SK-N-SH (cell line): Measurements from ENCODE around the gene HNRNPA1. TPM values are rescaled to one million over a fixed set of nuclear protein-coding genes. Genes with fewer than 3 reads are reported as not detected.
"Not testable (repeated sequence)": the region's sequence is repeated elsewhere in the genome, so short reads cannot be mapped to it uniquely, and the experiment has no call there.

Experiments
- CTCF ChIA-PET: fragments of 300-600, 350-600 bp; formaldehyde crosslinking; extraction: SDS; loops from one replicate; lab custom pipeline; 2021; lab: Yijun Ruan, JAX
- POLR2A ChIA-PET: fragments of 350-600 bp; sonication (Branson Sonifier 250); formaldehyde crosslinking; extraction: SDS; loops from one replicate; lab custom pipeline; 2020; ENCODE audit warnings: antibody characterized with exemption, inconsistent platforms; lab: Yijun Ruan, JAX
- DNase-seq: peaks from one replicate; pipeline ENCODE4 v3.0.0; 2012
- H2AFZ ChIP-seq: fragments of 200-600 bp; sonication (generic); 2 replicates; pipeline ENCODE4 v1.8.1; 2016; ENCODE audit warnings: antibody characterized with exemption, mild to moderate bottlenecking, low read depth
- H3F3A ChIP-seq: fragments of 200-600 bp; sonication (generic); replicated peaks from 2 replicates; pipeline ENCODE3; 2016; ENCODE audit warnings: antibody characterized with exemption, mild to moderate bottlenecking; ENCODE audit not compliant: insufficient read depth
- H3K27ac ChIP-seq, 2 experiments: fragments of 200-500 bp in 1 of 2; fragments of 200-600 bp in 1 of 2; sonication (Bioruptor generic) in 1 of 2; sonication (generic), shearing (Covaris generic) in 1 of 2; 2 replicates each; pipeline versions ENCODE4 v1.5.1 to v1.6.1; 2014 to 2016; ENCODE audit warnings: low read depth in 2 of 2, inconsistent platforms in 1 of 2, low read length in 1 of 2, mild to moderate bottlenecking in 1 of 2, mixed read lengths in 1 of 2
- H3K27me3 ChIP-seq: fragments of 200-600 bp; sonication (generic), shearing (Covaris generic); 2 replicates; pipeline ENCODE4 v1.6.1; 2016; ENCODE audit warnings: mixed run types; ENCODE audit not compliant: insufficient read depth
- H3K36me3 ChIP-seq, 2 experiments: fragments of 200-500 bp in 1 of 2; fragments of 200-600 bp in 1 of 2; sonication (Bioruptor generic) in 1 of 2; sonication (generic) in 1 of 2; replicated peaks in 1 of 2; 2 replicates each; pipeline versions ENCODE3 to v1.5.1; 2014 to 2016; ENCODE audit warnings: low read length in 1 of 2, mild to moderate bottlenecking in 1 of 2; ENCODE audit not compliant: insufficient read depth in 2 of 2, control insufficient read depth in 1 of 2
- H3K4me1 ChIP-seq, 2 experiments: fragments of 200-500 bp in 1 of 2; fragments of 200-600 bp in 1 of 2; sonication (Bioruptor generic) in 1 of 2; sonication (generic), shearing (Covaris generic) in 1 of 2; 2 replicates each; pipeline versions ENCODE4 v1.5.1 to v1.6.1; 2014 to 2016; ENCODE audit warnings: low read depth in 1 of 2, low read length in 1 of 2, mixed run types in 1 of 2; ENCODE audit not compliant: insufficient read depth in 2 of 2, control insufficient read depth in 1 of 2
- H3K4me2 ChIP-seq: fragments of 200-600 bp; sonication (generic), shearing (Covaris generic); 2 replicates; pipeline ENCODE4 v1.6.1; 2017; ENCODE audit warnings: mixed run types
- H3K4me3 ChIP-seq, 2 experiments: fragments of 200-500 bp in 1 of 2; fragments of 200-600 bp in 1 of 2; sonication (Bioruptor generic) in 1 of 2; sonication (generic), shearing (Covaris generic) in 1 of 2; 2 replicates each; pipeline versions ENCODE4 v1.5.1 to v1.8.1; 2014 to 2016; ENCODE audit warnings: low read depth in 2 of 2, inconsistent platforms in 1 of 2, low read length in 1 of 2, mild to moderate bottlenecking in 1 of 2, mixed read lengths in 1 of 2, moderate library complexity in 1 of 2
- H3K79me2 ChIP-seq: fragments of 200-600 bp; sonication (generic); 2 replicates; pipeline ENCODE4 v1.8.1; 2017; ENCODE audit warnings: mild to moderate bottlenecking; ENCODE audit not compliant: insufficient read depth
- H3K9ac ChIP-seq: fragments of 200-600 bp; sonication (generic); 2 replicates; pipeline ENCODE4 v1.6.1; 2017; ENCODE audit warnings: mixed run types
- H3K9me2 ChIP-seq: fragments of 200-600 bp; sonication (generic); 2 replicates; pipeline ENCODE4 v1.6.1; 2017; ENCODE audit warnings: mixed run types
- H3K9me3 ChIP-seq: fragments of 200-600 bp; sonication (generic); 2 replicates; pipeline ENCODE4 v1.6.1; 2017; ENCODE audit warnings: mixed run types, mild to moderate bottlenecking, moderate library complexity
- H4K20me1 ChIP-seq: fragments of 200-600 bp; sonication (generic); 2 replicates; pipeline ENCODE4 v1.6.1; 2017; ENCODE audit warnings: mild to moderate bottlenecking, mixed run types; ENCODE audit not compliant: insufficient read depth
- CHD2 ChIP-seq: fragments of 150-350 bp; IDR thresholded peaks from 2 replicates; pipeline ENCODE4 v1.6.1; 2018; ENCODE audit warnings: low read length; ENCODE audit not compliant: partially characterized antibody
- EP300 ChIP-seq, 2 experiments: IDR thresholded peaks; 2 replicates each; pipeline versions ENCODE4 v1.4.0 to v1.6.1; 2012; ENCODE audit warnings: borderline replicate concordance in 1 of 2, low read depth in 1 of 2, low read length in 1 of 2
- FOSL2 ChIP-seq: IDR thresholded peaks from 2 replicates; pipeline ENCODE4 v1.4.0; 2012; ENCODE audit warnings: low read depth, mild to moderate bottlenecking, moderate library complexity, borderline replicate concordance
- GATA2 ChIP-seq: sonication (generic); formaldehyde crosslinking; IDR thresholded peaks from 2 replicates; pipeline ENCODE4 v1.5.0; 2020; ENCODE audit warnings: mild to moderate bottlenecking, missing genetic modification reagents
- IRF3 ChIP-seq: fragments of 150-350 bp; IDR thresholded peaks from 2 replicates; pipeline ENCODE4 v1.6.1; 2016; ENCODE audit warnings: mild to moderate bottlenecking, low read depth, low read length
- JUND ChIP-seq: IDR thresholded peaks from 2 replicates; pipeline ENCODE4 v1.4.0; 2012
- MXI1 ChIP-seq: IDR thresholded peaks from 2 replicates; pipeline ENCODE4 v1.6.1; 2012; ENCODE audit warnings: mild to moderate bottlenecking, low read depth, low read length, improper control_type of control experiment
- NFIC ChIP-seq: IDR thresholded peaks from 2 replicates; pipeline ENCODE4 v1.4.0; 2012; ENCODE audit warnings: borderline replicate concordance
- NRF1 ChIP-seq: IDR thresholded peaks from 2 replicates; pipeline ENCODE4 v1.6.1; 2012; ENCODE audit warnings: low read depth, mild to moderate bottlenecking, low read length
- POLR2AphosphoS5 ChIP-seq: IDR thresholded peaks from 2 replicates; pipeline ENCODE4 v1.6.1; 2012; ENCODE audit warnings: low read depth, low read length
- RCOR1 ChIP-seq: fragments of 150-350 bp; IDR thresholded peaks from 2 replicates; pipeline ENCODE4 v1.6.1; 2017; ENCODE audit warnings: antibody characterized with exemption, low read length
- RFX5 ChIP-seq: IDR thresholded peaks from 2 replicates; pipeline ENCODE4 v1.6.1; 2012; ENCODE audit warnings: mild to moderate bottlenecking, improper control_type of control experiment, low read length
- SIN3A ChIP-seq: IDR thresholded peaks from 2 replicates; pipeline ENCODE4 v1.6.1; 2012; ENCODE audit warnings: low read depth, mild to moderate bottlenecking, low read length, moderate library complexity, borderline replicate concordance
- TAF1 ChIP-seq: IDR thresholded peaks from 2 replicates; pipeline ENCODE4 v1.6.1; 2012; ENCODE audit warnings: low read depth, mild to moderate bottlenecking, low read length, moderate library complexity, borderline replicate concordance
- YY1 ChIP-seq: IDR thresholded peaks from 2 replicates; pipeline ENCODE4 v1.4.0; 2012; ENCODE audit warnings: low read depth, mild to moderate bottlenecking
- WGBS: methylation state at CpG from one replicate; pipeline ENCODE4 v1.1.6; 2017; ENCODE audit warnings: low lambda C conversion rate; 5-methylcytosine and 5-hydroxymethylcytosine counted together
- polyA plus RNA-seq, 3 experiments: library from polyadenylated mRNA; depleted of rRNA; stranded (reverse); fragments of >200 nt; gene quantifications; 2 replicates each; pipeline ENCODE4 v1.2.3, GENCODE V29; 2012
- TF ChIP-seq, protein P1 (sequence below): IDR thresholded peaks from 2 replicates; pipeline ENCODE4 v1.6.1; 2012; ENCODE audit warnings: mild to moderate bottlenecking, low read depth, low read length, moderate library complexity
- TF ChIP-seq, protein P2 (sequence below): IDR thresholded peaks from 2 replicates; pipeline ENCODE4; 2012
- TF ChIP-seq, protein P3 (sequence below): IDR thresholded peaks from 2 replicates; pipeline ENCODE4 v1.4.0; 2012; ENCODE audit warnings: low read depth

Gene HNRNPA1
- 773 and 841 TPM in 2 replicates for polyA plus RNA-seq (2012; rRNA removed)
- polyA plus RNA-seq (2012; cell fraction: cytosol; rRNA removed) = 1,054 and 1,304 TPM in 2 replicates
- polyA plus RNA-seq (2012; cell fraction: nucleus; rRNA removed) = 350 and 539 TPM in 2 replicates

GRCh38 chr12:54280468-54281260, at the start of gene HNRNPA1:
HNRNPA1 (plus strand) TSS chr12:54280726; CDS start chr12:54280808, 82 bp downstream.
- H3K4me3 ChIP-seq = peak within 1 kb of the TSS; percentile 80 to 88
- POLR2A ChIA-PET = interaction anchor here (0.7 to 3.5 kb wide), 25 partner anchors 9 to 263 kb away, joined by 3 to 36 read pairs (median 4); partner anchors contain the start of genes COPZ1, HOXC4 and HOXC5
- H3K4me1 ChIP-seq = peaks cover 19 to 27% of the 10 kb centered on the region in 2 experiments; a peak in 3 of 4 replicates
- no peaks in the 10 kb centered on the region for H3K9me3 ChIP-seq
- peak; percentile 82 for DNase-seq
- peaks cover 56% of the 10 kb centered on the region for H3F3A ChIP-seq
- peak within 1 kb of the TSS; percentile 52; the same call in 1 of the 2 replicates for H2AFZ ChIP-seq
- peaks cover 86% of the 10 kb centered on the region for H3K79me2 ChIP-seq
- CTCF ChIA-PET = interaction anchor here (0.8 to 2.9 kb wide), 13 partner anchors 16 to 242 kb away, joined by 3 to 13 read pairs (median 5); no protein-coding TSS in a partner anchor
- peak within 1 kb of the TSS; percentile 98 for H3K4me2 ChIP-seq
- no peaks in the 10 kb centered on the region for H3K27me3 ChIP-seq
- H3K27ac ChIP-seq = peak within 1 kb of the TSS; percentile 93 to 99
- H3K9ac ChIP-seq = peak within 1 kb of the TSS; percentile 98
- H4K20me1 ChIP-seq = peaks cover 46% of the 10 kb centered on the region
- TF ChIP-seq IRF3 = peak; percentile 87
- TF ChIP-seq NFIC = no peak
- peak; percentile 91 for TF ChIP-seq RFX5
- TF ChIP-seq CHD2 = peak; percentile 87
- TF ChIP-seq EP300 (IDR thresholded peaks at IDR 0.05; ENCODE audit: borderline replicate concordance in 1 of 2, low read depth in 1 of 2, low read length in 1 of 2) = peak in 1 of 2 experiments; percentile 7; a peak in 2 of 4 replicates
- TF ChIP-seq MXI1 = peak; percentile 94
- peak; percentile 99 for TF ChIP-seq POLR2AphosphoS5
- TF ChIP-seq, protein P1, sequence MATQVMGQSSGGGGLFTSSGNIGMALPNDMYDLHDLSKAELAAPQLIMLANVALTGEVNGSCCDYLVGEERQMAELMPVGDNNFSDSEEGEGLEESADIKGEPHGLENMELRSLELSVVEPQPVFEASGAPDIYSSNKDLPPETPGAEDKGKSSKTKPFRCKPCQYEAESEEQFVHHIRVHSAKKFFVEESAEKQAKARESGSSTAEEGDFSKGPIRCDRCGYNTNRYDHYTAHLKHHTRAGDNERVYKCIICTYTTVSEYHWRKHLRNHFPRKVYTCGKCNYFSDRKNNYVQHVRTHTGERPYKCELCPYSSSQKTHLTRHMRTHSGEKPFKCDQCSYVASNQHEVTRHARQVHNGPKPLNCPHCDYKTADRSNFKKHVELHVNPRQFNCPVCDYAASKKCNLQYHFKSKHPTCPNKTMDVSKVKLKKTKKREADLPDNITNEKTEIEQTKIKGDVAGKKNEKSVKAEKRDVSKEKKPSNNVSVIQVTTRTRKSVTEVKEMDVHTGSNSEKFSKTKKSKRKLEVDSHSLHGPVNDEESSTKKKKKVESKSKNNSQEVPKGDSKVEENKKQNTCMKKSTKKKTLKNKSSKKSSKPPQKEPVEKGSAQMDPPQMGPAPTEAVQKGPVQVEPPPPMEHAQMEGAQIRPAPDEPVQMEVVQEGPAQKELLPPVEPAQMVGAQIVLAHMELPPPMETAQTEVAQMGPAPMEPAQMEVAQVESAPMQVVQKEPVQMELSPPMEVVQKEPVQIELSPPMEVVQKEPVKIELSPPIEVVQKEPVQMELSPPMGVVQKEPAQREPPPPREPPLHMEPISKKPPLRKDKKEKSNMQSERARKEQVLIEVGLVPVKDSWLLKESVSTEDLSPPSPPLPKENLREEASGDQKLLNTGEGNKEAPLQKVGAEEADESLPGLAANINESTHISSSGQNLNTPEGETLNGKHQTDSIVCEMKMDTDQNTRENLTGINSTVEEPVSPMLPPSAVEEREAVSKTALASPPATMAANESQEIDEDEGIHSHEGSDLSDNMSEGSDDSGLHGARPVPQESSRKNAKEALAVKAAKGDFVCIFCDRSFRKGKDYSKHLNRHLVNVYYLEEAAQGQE = no peak; the same call in 1 of the 2 replicates
- peak; percentile 97 for TF ChIP-seq TAF1
- TF ChIP-seq, protein P2, sequence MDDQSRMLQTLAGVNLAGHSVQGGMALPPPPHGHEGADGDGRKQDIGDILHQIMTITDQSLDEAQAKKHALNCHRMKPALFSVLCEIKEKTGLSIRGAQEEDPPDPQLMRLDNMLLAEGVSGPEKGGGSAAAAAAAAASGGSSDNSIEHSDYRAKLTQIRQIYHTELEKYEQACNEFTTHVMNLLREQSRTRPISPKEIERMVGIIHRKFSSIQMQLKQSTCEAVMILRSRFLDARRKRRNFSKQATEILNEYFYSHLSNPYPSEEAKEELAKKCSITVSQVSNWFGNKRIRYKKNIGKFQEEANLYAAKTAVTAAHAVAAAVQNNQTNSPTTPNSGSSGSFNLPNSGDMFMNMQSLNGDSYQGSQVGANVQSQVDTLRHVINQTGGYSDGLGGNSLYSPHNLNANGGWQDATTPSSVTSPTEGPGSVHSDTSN = peak; percentile 98
- TF ChIP-seq SIN3A = peak; percentile 66; the same call in 1 of the 2 replicates
- peak; percentile 89 for TF ChIP-seq NRF1
- TF ChIP-seq RCOR1 = no peak
- no peak for TF ChIP-seq FOSL2
- TF ChIP-seq GATA2 (CRISPR knock-in tag) = no peak
- TF ChIP-seq YY1 = peak; percentile 92
- TF ChIP-seq, protein P3, sequence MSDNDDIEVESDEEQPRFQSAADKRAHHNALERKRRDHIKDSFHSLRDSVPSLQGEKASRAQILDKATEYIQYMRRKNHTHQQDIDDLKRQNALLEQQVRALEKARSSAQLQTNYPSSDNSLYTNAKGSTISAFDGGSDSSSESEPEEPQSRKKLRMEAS = peak; percentile 89
- TF ChIP-seq JUND = no peak
- no peaks in the 10 kb centered on the region for H3K9me2 ChIP-seq
- peaks cover 41% of the 10 kb centered on the region in 2 experiments for H3K36me3 ChIP-seq
- WGBS = 1% methylated on average over 42 of the region's 48 CpGs

DNA sequence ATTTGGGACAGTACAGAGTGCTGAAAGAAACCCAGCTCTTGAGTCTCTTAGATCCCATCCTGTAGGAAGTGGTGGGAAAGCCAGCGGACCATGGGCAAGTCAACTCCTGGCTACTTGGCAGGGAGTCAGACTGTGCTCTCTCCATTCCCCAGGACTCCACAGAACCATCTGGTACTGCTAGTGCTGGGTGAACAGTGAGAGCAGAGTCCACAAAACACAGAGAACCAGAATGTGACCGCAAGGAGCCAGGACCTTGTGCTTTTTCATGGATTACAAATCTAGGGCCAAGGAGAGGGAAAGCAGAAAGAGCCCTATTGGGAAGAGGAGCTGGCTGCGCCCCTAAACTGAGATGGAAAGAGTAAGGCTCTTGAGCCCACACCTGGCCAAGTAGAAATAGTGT, 49.3 kb upstream of the HNRNPA1 start:
- Histone ChIP-seq H3F3A (peaks cover 36% of the 10 kb centered on the region), H3K36me3 (peaks cover 15 to 17% of the 10 kb centered on the region in 2 experiments), H3K27ac (peak overlapping the region in 1 of 2 experiments; percentile 88; a peak in 1 of 4 replicates), H3K4me1 (peaks cover 0 to 17% of the 10 kb centered on the region in 2 experiments; a peak in 2 of 4 replicates)
- H4K20me1 ChIP-seq, H3K4me2 ChIP-seq, POLR2A ChIA-PET, H3K4me3 ChIP-seq, H3K9ac ChIP-seq, DNase-seq, H3K9me3 ChIP-seq, H3K9me2 ChIP-seq, H3K79me2 ChIP-seq, H2AFZ ChIP-seq, H3K27me3 ChIP-seq: not testable (repeated sequence)
- WGBS = 96% methylated on average over 3 of the region's 3 CpGs
- CTCF ChIA-PET = interaction anchor here (0.6 to 1.4 kb wide), 5 partner anchors 9 to 103 kb away, joined by 3 to 6 read pairs (median 4); partner anchors contain the start of gene COPZ1
